ENCODE data around the gene C22orf31. TPM values are rescaled to one million over a fixed set of nuclear protein-coding genes. Genes with fewer than 3 reads are reported as not detected.

C22orf31 gene
- total RNA-seq, 1 experiment from 2014 or later, result not detected

- Histone ChIP-seq H3K79me2 (ENCODE audit: low read length) (no peaks in the 10 kb centered on the region), H3K27me3 (ENCODE audit: low read length) (no peaks in the 10 kb centered on the region), H4K20me1 (ENCODE audit: low read length) (no peaks in the 10 kb centered on the region), H3K4me3 (ENCODE audit: low read length) (no peak overlapping the region), H3K9ac (ENCODE audit: low read length) (no peak overlapping the region), H3K9me2 (replicated peaks; ENCODE audit: low read length) (no peaks in the 10 kb centered on the region), H3F3A (ENCODE audit: low read length, unreplicated experiment) (no peaks in the 10 kb centered on the region), H3K4me2 (ENCODE audit: low read length) (no peak overlapping the region), H3K36me3 (ENCODE audit: low read depth, low read length) (no peaks in the 10 kb centered on the region), H3K27ac (ENCODE audit: low read length) (no peak overlapping the region), H2AFZ (ENCODE audit: low read length) (no peak overlapping the region), H3K4me1 (ENCODE audit: insufficient read depth, low read length) (peaks cover 10% of the 10 kb centered on the region), H3K9me3 (ENCODE audit: low read length) (no peaks in the 10 kb centered on the region)
- ChIA-PET CTCF (no interaction called here), POLR2A (ENCODE audit: unreplicated experiment) (no interaction called here)
- ATAC-seq (peak; percentile 48; the same call in 1 of the 2 replicates), DNase-seq (peak; percentile 40)
- TF ChIP-seq EZH2 (IDR thresholded peaks at IDR 0.05; ENCODE audit: low read length, unreplicated experiment) (no peak), EZH2phosphoT487 (IDR thresholded peaks at IDR 0.05; ENCODE audit: borderline replicate concordance, low read length) (no peak), CTCF (conservative IDR thresholded peaks at IDR 0.05; ENCODE audit: low read depth, low read length) (no peak)
- intact Hi-C loops (cut with micrococcal nuclease), result no loop called here
- BruUV-seq (replicated peaks), result no TSS peak
Measured at GRCh38 chr22:29096736-29097669, 35.4 kb upstream of the C22orf31 start.

GRCh38 chr22:29095459-29095858 is 33.8 kb upstream of the C22orf31 start:
- CTCF ChIA-PET, result no interaction called here
- Histone ChIP-seq H3K9me2 (replicated peaks; ENCODE audit: low read length) (no peaks in the 10 kb centered on the region), H3K4me1 (ENCODE audit: insufficient read depth, low read length) (peaks cover 10% of the 10 kb centered on the region), H3F3A (ENCODE audit: low read length, unreplicated experiment) (no peaks in the 10 kb centered on the region), H2AFZ (ENCODE audit: low read length) (no peak overlapping the region), H3K36me3 (ENCODE audit: low read depth, low read length) (no peaks in the 10 kb centered on the region), H3K27ac (ENCODE audit: low read length) (no peak overlapping the region), H3K4me2 (ENCODE audit: low read length) (no peak overlapping the region), H3K79me2 (ENCODE audit: low read length) (no peaks in the 10 kb centered on the region), H3K9ac (ENCODE audit: low read length) (no peak overlapping the region), H3K27me3 (ENCODE audit: low read length) (no peaks in the 10 kb centered on the region), H3K9me3 (ENCODE audit: low read length) (no peaks in the 10 kb centered on the region), H3K4me3 (ENCODE audit: low read length) (no peak overlapping the region), H4K20me1 (ENCODE audit: low read length) (no peaks in the 10 kb centered on the region)
- TF ChIP-seq CTCF (conservative IDR thresholded peaks at IDR 0.05; ENCODE audit: low read depth, low read length), result no peak
- no peak for TF ChIP-seq EZH2phosphoT487 (IDR thresholded peaks at IDR 0.05; ENCODE audit: borderline replicate concordance, low read length)
- no peak for TF ChIP-seq EZH2 (IDR thresholded peaks at IDR 0.05; ENCODE audit: low read length, unreplicated experiment)
- DNase-seq (no peak), ATAC-seq (no peak)
- no TSS peak for BruUV-seq (replicated peaks)
- POLR2A ChIA-PET (ENCODE audit: unreplicated experiment), result no interaction called here
- intact Hi-C loops (cut with micrococcal nuclease), result no loop called here
